Trophoblast cell (in vitro differentiated cells and primary cell): ENCODE results near the gene ALK.

Experiments
- DNase-seq, 2 donors: peaks; one replicate each; pipeline ENCODE4 v3.0.0-alpha.2; 2016
- H2AFZ ChIP-seq: 2 replicates; pipeline ENCODE4 v1.6.1; 2013; ENCODE audit warnings: low read length, moderate library complexity, mild to moderate bottlenecking; ENCODE audit not compliant: insufficient read depth, poor library complexity
- H2AK5ac ChIP-seq: 2 replicates; pipeline ENCODE4 v1.6.1; 2013; ENCODE audit warnings: mild to moderate bottlenecking, low read length
- H2BK120ac ChIP-seq: 2 replicates; pipeline ENCODE4 v1.6.1; 2013; ENCODE audit warnings: low read length, mild to moderate bottlenecking, moderate library complexity; ENCODE audit not compliant: insufficient read depth, poor library complexity
- H2BK12ac ChIP-seq: 2 replicates; pipeline ENCODE4 v1.6.1; 2013; ENCODE audit warnings: mild to moderate bottlenecking, low read length, moderate library complexity
- H2BK5ac ChIP-seq: 2 replicates; pipeline ENCODE4 v1.6.1; 2013; ENCODE audit warnings: low read length, low read depth, moderate library complexity, mild to moderate bottlenecking; ENCODE audit not compliant: poor library complexity
- H3K14ac ChIP-seq: 2 replicates; pipeline ENCODE4 v1.6.1; 2013; ENCODE audit warnings: mild to moderate bottlenecking, low read length
- H3K18ac ChIP-seq: 2 replicates; pipeline ENCODE4 v1.6.1; 2013; ENCODE audit warnings: mild to moderate bottlenecking, low read length
- H3K23ac ChIP-seq: 2 replicates; pipeline ENCODE4 v1.6.1; 2013; ENCODE audit warnings: low read length
- H3K27ac ChIP-seq: 2 replicates; pipeline ENCODE4 v1.5.1; 2013; ENCODE audit warnings: low read depth, mild to moderate bottlenecking, inconsistent platforms, low read length, moderate library complexity
- H3K27me3 ChIP-seq: 2 replicates; pipeline ENCODE4 v1.6.1; 2013; ENCODE audit warnings: inconsistent platforms, mild to moderate bottlenecking, low read length, moderate library complexity; ENCODE audit not compliant: insufficient read depth
- H3K36me3 ChIP-seq, 2 experiments: 1 replicate in 1 of 2; 2 replicates in 1 of 2; pipeline ENCODE4 v1.6.1; 2013; ENCODE audit warnings: low read length in 2 of 2, mild to moderate bottlenecking in 2 of 2, moderate library complexity in 1 of 2; ENCODE audit not compliant: insufficient read depth in 2 of 2, control insufficient read depth in 1 of 2
- H3K4ac ChIP-seq: 2 replicates; pipeline ENCODE4 v1.6.1; 2013; ENCODE audit warnings: low read depth, mild to moderate bottlenecking, low read length, moderate library complexity
- H3K4me1 ChIP-seq, 2 experiments: 1 replicate in 1 of 2; 2 replicates in 1 of 2; pipeline ENCODE4 v1.6.1; 2013; ENCODE audit warnings: low read length in 2 of 2, mild to moderate bottlenecking in 2 of 2, moderate library complexity in 1 of 2; ENCODE audit not compliant: insufficient read depth in 2 of 2, control insufficient read depth in 1 of 2
- H3K4me2 ChIP-seq: 2 replicates; pipeline ENCODE4 v1.6.1; 2013; ENCODE audit warnings: inconsistent platforms, mild to moderate bottlenecking, low read length, moderate library complexity
- H3K4me3 ChIP-seq: 2 replicates; pipeline ENCODE4 v1.5.1; 2013; ENCODE audit warnings: mild to moderate bottlenecking, low read depth, low read length, inconsistent platforms
- H3K79me1 ChIP-seq: one replicate; pipeline ENCODE4 v1.6.1; 2013; ENCODE audit warnings: low read length
- H3K79me2 ChIP-seq: 2 replicates; pipeline ENCODE4 v1.6.1; 2013; ENCODE audit warnings: low read length, mild to moderate bottlenecking; ENCODE audit not compliant: control insufficient read depth, insufficient read depth, poor library complexity
- H3K9ac ChIP-seq: 2 replicates; pipeline ENCODE4 v1.6.1; 2013; ENCODE audit warnings: mild to moderate bottlenecking, low read length
- H3K9me3 ChIP-seq: 2 replicates; pipeline ENCODE4 v1.6.1; 2013; ENCODE audit warnings: low read depth, mild to moderate bottlenecking, control low read depth, inconsistent platforms, low read length; ENCODE audit not compliant: insufficient read depth
- H4K12ac ChIP-seq: 2 replicates; pipeline ENCODE4 v1.6.1; 2013; ENCODE audit warnings: low read depth, mild to moderate bottlenecking, low read length, moderate library complexity
- H4K8ac ChIP-seq: 2 replicates; pipeline ENCODE4 v1.6.1; 2013; ENCODE audit warnings: low read depth, mild to moderate bottlenecking, low read length, moderate library complexity
- H4K91ac ChIP-seq: one replicate; pipeline ENCODE4 v1.6.1; 2013; ENCODE audit warnings: low read depth, mild to moderate bottlenecking, low read length, moderate library complexity
- WGBS: extraction: QIAGEN DNeasy Blood & Tissue Kit; methylation state at CpG from one replicate; pipeline ENCODE4 v1.1.7; 2013; ENCODE audit warnings: missing lambda C conversion rate; ENCODE audit not compliant: insufficient read length, insufficient coverage; ENCODE audit errors: extremely low coverage; 5-methylcytosine and 5-hydroxymethylcytosine counted together

Gene ALK

GRCh38 chr2:29632018-29632417, 289.4 kb downstream of the ALK start:
- Histone ChIP-seq H3K18ac (no peak overlapping the region), H2AFZ (no peak overlapping the region), H3K27me3 (no peaks in the 10 kb centered on the region), H2BK12ac (no peak overlapping the region), H2BK5ac (no peak overlapping the region), H3K27ac (no peak overlapping the region), H3K79me2 (no peaks in the 10 kb centered on the region), H3K4me2 (no peak overlapping the region), H3K9ac (no peak overlapping the region), H3K14ac (no peak overlapping the region), H3K79me1 (no peaks in the 10 kb centered on the region), H3K36me3 (no peaks in the 10 kb centered on the region), H3K9me3 (no peaks in the 10 kb centered on the region), H3K4me3 (no peak overlapping the region), H3K4ac (no peak overlapping the region), H3K4me1 (peaks cover 4 to 5% of the 10 kb centered on the region in 2 experiments), H2BK120ac (no peak overlapping the region), H2AK5ac (no peak overlapping the region), H4K8ac (no peak overlapping the region), H4K91ac (no peak overlapping the region), H4K12ac (no peak overlapping the region), H3K23ac (no peak overlapping the region)
- WGBS: no CpG with 5 or more reads among the region's 2 CpGs
- no peak for DNase-seq

GRCh38 chr2:29629495-29629894, 291.9 kb downstream of the ALK start:
- no peak for DNase-seq
- no peak overlapping the region for H4K12ac ChIP-seq
- H2BK12ac ChIP-seq: no peak overlapping the region
- H3K4me1 ChIP-seq: peaks cover 4 to 11% of the 10 kb centered on the region in 2 experiments
- no peaks in the 10 kb centered on the region for H3K79me2 ChIP-seq
- no peak overlapping the region for H2AFZ ChIP-seq
- no peak overlapping the region for H3K14ac ChIP-seq
- H2AK5ac ChIP-seq: no peak overlapping the region
- no peaks in the 10 kb centered on the region for H3K9me3 ChIP-seq
- H3K9ac ChIP-seq: no peak overlapping the region
- no peak overlapping the region for H2BK120ac ChIP-seq
- H3K18ac ChIP-seq: no peak overlapping the region
- H4K8ac ChIP-seq: no peak overlapping the region
- no peaks in the 10 kb centered on the region for H3K27me3 ChIP-seq
- no peak overlapping the region for H4K91ac ChIP-seq
- H2BK5ac ChIP-seq: no peak overlapping the region
- H3K79me1 ChIP-seq: no peaks in the 10 kb centered on the region
- no peaks in the 10 kb centered on the region for H3K36me3 ChIP-seq
- H3K23ac ChIP-seq: no peak overlapping the region
- no peak overlapping the region for H3K4ac ChIP-seq
- H3K4me3 ChIP-seq: no peak overlapping the region
- no peak overlapping the region for H3K4me2 ChIP-seq
- H3K27ac ChIP-seq: no peak overlapping the region

GRCh38 chr2:29628862-29629261, 292.5 kb downstream of the ALK start:
- no peak overlapping the region for H3K14ac ChIP-seq
- no peak overlapping the region for H3K4me3 ChIP-seq
- H3K23ac ChIP-seq: peak overlapping the region; percentile 74
- no peaks in the 10 kb centered on the region for H3K79me1 ChIP-seq
- H2AFZ ChIP-seq: no peak overlapping the region
- peaks cover 4 to 11% of the 10 kb centered on the region in 2 experiments for H3K4me1 ChIP-seq
- H3K27ac ChIP-seq: no peak overlapping the region
- no peak overlapping the region for H4K8ac ChIP-seq
- H4K91ac ChIP-seq: no peak overlapping the region
- no peaks in the 10 kb centered on the region for H3K79me2 ChIP-seq
- no peak overlapping the region for H3K18ac ChIP-seq
- no peak overlapping the region for H2BK5ac ChIP-seq
- no peaks in the 10 kb centered on the region for H3K27me3 ChIP-seq
- no peak overlapping the region for H3K4ac ChIP-seq
- no CpG with 5 or more reads among the region's 4 CpGs for WGBS
- no peak for DNase-seq
- H3K9ac ChIP-seq: no peak overlapping the region
- no peak overlapping the region for H4K12ac ChIP-seq
- H2BK120ac ChIP-seq: no peak overlapping the region
- no peak overlapping the region for H3K4me2 ChIP-seq
- no peak overlapping the region for H2BK12ac ChIP-seq
- no peaks in the 10 kb centered on the region for H3K9me3 ChIP-seq
- no peaks in the 10 kb centered on the region for H3K36me3 ChIP-seq
- H2AK5ac ChIP-seq: no peak overlapping the region

DNA sequence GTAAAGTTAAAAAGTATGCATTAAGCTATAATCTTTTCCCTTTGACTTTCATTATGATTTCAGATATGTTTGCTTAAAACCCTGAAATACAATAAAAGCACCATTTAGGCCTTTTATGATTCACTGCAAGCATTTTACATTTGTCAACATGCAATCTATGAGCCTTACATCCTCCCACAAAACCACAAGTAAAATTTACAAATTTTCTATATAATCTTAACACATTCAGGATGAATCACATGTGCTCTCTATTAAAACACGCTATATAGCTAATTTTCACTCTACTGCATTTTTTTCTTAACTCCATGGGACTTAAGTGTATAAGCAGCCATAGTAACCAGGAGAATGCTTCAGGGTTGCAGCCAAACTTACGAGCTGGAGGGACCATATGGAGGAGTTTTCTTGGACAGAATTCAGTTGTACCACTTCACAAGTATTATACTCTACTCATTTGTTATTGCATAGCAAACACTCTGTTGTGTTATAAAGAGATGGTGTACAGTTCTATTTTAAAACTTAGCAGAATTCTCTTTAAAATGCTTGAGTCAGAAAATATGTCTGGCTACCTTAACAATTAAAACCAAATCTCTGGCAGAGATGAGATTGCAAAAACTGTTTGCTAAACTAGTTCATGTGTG, 293.2 kb downstream of the ALK start:
- Histone ChIP-seq H3K36me3 (no peaks in the 10 kb centered on the region), H3K27ac (no peak overlapping the region), H4K12ac (no peak overlapping the region), H2AK5ac (no peak overlapping the region), H3K23ac (no peak overlapping the region), H2AFZ (no peak overlapping the region), H3K9ac (no peak overlapping the region), H3K4me1 (peaks cover 4 to 11% of the 10 kb centered on the region in 2 experiments), H4K91ac (no peak overlapping the region), H2BK12ac (no peak overlapping the region), H3K14ac (no peak overlapping the region), H3K4ac (no peak overlapping the region), H3K4me3 (no peak overlapping the region), H2BK5ac (no peak overlapping the region), H3K79me1 (no peaks in the 10 kb centered on the region), H3K27me3 (no peaks in the 10 kb centered on the region), H4K8ac (no peak overlapping the region), H3K4me2 (no peak overlapping the region), H3K79me2 (no peaks in the 10 kb centered on the region), H3K9me3 (no peaks in the 10 kb centered on the region), H2BK120ac (no peak overlapping the region), H3K18ac (no peak overlapping the region)
- no CpG with 5 or more reads among the region's 2 CpGs for WGBS
- DNase-seq: no peak
